Upper lobe of left lung (tissue), 4 donors: Measurements from ENCODE around the gene RNU5D-1.
"Not testable (repeated sequence)": the region's sequence is repeated elsewhere in the genome, so short reads cannot be mapped to it uniquely, and the experiment has no call there.

ENCODE experiments used
- EP300 ChIP-seq, 4 donors: sonication (generic); formaldehyde crosslinking; IDR thresholded peaks; one replicate each; pipeline ENCODE4 v1.5.1; 2017; ENCODE audit warnings: antibody characterized with exemption in 4 of 4, control low read depth in 2 of 4
- POLR2A ChIP-seq, 4 donors: fragments of 450-650 bp; IDR thresholded peaks; one replicate each; pipeline ENCODE4 v1.5.1; 2016 to 2017; ENCODE audit warnings: antibody characterized with exemption in 4 of 4, mild to moderate bottlenecking in 2 of 4
- TF ChIP-seq, protein P1 (sequence below), 6 experiments: fragments of 450-650 bp in 4 of 6; fragments of 200-600 bp in 2 of 6; sonication (generic) in 2 of 6; IDR thresholded peaks; one replicate each; pipeline ENCODE4 v1.5.1; 2016 to 2019; ENCODE audit warnings: antibody characterized with exemption in 6 of 6

DNA sequence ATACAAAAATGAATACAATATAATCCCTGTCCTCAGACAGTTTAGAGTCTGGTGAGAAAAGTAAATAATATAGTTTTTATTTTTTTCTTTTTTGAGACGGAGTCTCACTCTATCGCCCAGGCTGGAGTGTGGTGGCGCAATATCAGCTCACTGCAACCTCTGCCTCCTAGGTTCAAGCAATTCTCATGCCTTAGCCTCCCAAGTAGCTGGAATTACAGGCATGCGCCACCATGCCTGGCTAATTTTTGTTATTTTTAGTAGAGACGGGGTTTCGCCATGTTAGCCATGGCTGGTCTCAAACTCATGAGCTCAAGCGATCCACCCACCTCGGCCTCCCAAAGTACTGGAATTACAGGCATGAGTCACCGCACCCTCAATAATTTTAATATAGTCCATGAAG lies 31.6 kb downstream of the RNU5D-1 start:
- TF ChIP-seq, protein P1, sequence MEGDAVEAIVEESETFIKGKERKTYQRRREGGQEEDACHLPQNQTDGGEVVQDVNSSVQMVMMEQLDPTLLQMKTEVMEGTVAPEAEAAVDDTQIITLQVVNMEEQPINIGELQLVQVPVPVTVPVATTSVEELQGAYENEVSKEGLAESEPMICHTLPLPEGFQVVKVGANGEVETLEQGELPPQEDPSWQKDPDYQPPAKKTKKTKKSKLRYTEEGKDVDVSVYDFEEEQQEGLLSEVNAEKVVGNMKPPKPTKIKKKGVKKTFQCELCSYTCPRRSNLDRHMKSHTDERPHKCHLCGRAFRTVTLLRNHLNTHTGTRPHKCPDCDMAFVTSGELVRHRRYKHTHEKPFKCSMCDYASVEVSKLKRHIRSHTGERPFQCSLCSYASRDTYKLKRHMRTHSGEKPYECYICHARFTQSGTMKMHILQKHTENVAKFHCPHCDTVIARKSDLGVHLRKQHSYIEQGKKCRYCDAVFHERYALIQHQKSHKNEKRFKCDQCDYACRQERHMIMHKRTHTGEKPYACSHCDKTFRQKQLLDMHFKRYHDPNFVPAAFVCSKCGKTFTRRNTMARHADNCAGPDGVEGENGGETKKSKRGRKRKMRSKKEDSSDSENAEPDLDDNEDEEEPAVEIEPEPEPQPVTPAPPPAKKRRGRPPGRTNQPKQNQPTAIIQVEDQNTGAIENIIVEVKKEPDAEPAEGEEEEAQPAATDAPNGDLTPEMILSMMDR (IDR thresholded peaks at IDR 0.05): not testable (repeated sequence)
- TF ChIP-seq EP300, POLR2A (IDR thresholded peaks at IDR 0.05): not testable (repeated sequence)
